Activated gamma-delta T cell (primary cell): Measurements from ENCODE around the gene SFRP5.

Experiments
- DNase-seq: peaks from one replicate; lab custom pipeline; 2025; lab: John Stamatoyannopoulos, UW
- total RNA-seq, 2 donors: gene quantifications; one replicate each; lab custom pipeline; 2026; lab: John Stamatoyannopoulos, UW

Gene SFRP5, protein sequence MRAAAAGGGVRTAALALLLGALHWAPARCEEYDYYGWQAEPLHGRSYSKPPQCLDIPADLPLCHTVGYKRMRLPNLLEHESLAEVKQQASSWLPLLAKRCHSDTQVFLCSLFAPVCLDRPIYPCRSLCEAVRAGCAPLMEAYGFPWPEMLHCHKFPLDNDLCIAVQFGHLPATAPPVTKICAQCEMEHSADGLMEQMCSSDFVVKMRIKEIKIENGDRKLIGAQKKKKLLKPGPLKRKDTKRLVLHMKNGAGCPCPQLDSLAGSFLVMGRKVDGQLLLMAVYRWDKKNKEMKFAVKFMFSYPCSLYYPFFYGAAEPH
- total RNA-seq, result 0.04 to 0.05 reads per million in 2 donors

DNA sequence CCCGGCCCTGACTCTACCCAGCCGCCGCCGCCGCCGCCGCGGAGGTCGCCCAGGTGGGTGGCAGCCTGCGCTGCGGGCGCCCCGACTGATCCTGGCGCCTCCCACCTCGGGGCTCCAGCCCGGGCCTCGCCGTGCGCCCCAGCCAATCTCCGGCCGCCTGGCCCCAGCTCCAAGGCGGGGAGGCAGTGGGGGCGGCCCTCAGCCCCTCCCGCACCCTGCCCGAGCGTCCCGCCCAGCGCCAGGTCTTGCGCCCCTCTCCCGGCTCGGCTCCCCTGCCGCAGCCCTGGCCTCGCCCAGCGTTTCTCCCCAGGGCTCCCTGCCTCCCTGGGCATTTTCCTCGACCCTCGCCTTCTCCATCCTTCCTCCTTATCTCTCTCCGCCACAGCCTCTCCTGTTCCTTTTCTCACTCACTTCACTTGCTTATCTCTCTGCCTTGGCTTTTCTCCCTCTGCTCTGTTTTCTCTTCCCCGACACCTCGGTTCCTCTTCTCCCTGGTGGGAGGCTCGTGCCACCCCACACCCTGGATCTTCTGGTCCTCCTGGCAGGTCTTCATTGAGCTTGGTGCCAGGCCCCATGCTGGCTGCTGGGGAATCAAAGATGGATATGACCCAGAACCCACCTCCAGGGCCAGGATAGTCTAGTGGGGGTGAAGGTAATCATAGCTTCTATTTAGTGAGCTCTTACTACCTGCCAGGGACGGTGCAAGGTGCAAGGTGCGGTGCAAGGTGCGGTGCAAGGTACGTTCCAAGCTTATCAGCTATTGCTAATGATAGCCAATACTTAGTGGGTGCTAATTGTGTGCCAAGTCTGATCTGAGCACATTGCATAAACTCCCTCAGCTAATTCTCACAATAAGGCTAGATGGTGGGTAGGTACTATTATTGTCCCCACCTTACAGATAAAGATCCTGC lies at the start of gene SFRP5:
SFRP5 (minus strand) TSS at position 87 of the 911 bp plus-strand sequence. CDS start 166 bp downstream, outside the sequence.
- DNase-seq, result no peak

DNA sequence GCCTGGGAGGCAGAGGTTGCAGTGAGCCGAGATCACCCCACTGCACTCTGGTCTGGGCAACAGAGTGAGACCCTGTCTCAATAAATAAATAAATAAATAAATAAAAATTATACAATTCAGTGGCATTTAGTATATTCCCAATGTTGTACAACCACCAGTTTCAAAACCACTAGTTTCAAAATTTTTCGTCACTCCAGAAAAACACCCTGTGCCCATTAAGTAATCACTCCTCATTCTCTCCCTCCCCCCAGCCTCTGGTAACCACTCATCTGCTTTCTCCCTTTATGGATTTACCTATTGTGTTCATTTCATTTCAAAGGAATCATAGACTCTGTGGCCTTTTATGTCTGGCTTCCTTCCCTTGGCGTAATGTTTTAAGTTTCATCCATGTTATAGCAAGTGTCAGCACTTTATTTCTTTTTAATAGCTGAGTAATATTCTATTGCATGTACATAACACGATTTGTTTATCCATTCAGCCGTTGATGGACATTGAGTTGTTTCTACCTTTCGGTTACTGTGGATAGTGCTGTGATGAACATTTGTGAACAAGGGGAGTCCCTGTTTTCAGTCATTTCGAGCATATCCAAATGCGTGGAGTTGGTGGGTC lies 48.4 kb upstream of the SFRP5 start:
- no peak for DNase-seq

DNA sequence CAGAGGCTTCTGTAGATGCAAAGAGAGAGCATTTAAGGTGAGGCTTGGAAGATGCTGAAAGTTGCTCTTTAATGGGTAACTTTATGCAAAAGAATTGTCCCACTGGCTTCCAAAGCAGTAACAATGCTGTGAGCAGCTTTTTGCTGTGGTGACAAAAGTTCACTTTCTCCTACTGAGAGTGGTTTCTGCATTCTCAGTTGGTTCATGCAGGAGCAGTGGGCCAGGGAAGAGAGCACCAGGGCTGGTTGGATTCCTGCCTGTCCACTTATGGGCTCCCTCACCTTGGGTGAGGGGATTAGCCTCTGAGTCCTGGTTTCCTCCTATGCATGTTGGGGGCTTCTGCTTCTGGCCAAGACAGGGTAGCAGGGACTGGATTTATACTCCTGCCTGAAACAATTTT lies 46.8 kb upstream of the SFRP5 start:
- DNase-seq, result no peak

GRCh38 chr10:97816609-97817008 lies 44.8 kb upstream of the SFRP5 start:
- DNase-seq, result no peak

DNA sequence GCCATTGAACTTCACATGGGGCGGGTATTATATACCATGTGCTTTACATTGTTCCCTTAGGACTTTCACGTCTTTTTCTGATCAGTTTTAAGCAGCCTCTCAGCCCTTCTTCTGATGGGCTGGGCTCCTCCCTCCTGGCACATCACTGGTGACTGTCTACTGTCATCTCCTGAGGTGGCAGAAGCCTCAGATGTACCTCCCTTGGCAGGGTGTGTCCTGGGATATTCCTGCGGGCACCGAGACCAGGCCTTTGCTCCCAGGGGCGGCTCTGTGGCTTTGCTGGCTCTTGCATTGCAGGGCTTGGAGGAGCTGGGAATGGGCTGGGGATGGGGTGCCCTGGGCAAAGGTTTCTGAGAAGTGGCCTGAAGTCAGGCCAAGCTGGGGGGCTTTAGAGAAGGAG lies 43.2 kb upstream of the SFRP5 start:
- no peak for DNase-seq

GRCh38 chr10:97813311-97813710 lies 41.5 kb upstream of the SFRP5 start:
- no peak for DNase-seq

GRCh38 chr10:97812696-97813095 lies 40.9 kb upstream of the SFRP5 start:
- no peak for DNase-seq

GRCh38 chr10:97811958-97812357 lies 40.2 kb upstream of the SFRP5 start:
- DNase-seq, result no peak

DNA sequence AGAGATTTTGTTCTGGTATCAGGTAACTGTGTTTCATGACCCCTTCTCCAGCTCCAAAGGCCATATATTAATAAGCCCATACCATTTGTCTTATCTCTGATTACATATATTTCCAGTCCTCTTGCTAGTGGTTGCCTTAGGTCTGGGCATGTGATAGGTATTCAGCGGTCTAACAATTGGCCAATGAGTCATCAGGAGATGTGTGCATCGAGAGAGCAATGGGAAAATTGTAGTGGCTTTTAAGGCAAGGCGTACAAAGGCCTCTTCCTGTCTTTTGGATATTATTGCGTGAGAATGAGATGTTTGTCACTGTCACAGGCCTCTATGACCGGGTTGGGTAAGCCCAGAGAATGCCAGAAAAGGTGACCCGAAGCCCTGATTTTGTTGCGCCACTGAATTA lies 38.6 kb upstream of the SFRP5 start:
- no peak for DNase-seq

DNA sequence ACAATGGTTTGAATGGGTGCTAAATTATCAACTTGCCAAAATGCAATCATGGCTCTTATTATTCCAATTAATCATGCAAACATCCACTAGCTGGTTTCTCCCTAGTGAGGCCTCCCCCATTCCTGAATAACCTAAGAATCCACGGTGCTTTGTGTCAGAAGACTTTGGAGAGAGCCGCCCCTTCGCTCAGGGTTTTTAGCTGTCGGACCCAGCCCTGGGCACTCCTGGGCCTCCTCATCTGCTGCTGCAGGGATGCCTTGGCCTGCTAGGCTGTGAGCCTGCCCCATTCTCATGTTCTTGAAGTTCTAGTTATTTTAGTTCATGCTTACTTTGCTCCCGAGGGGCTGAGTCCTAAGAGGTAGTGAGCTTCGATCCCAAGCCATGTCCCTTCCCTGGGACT lies 34.1 kb upstream of the SFRP5 start:
- no peak for DNase-seq

- no peak for DNase-seq
Measured at GRCh38 chr10:97805096-97805884, 33.5 kb upstream of the SFRP5 start.

GRCh38 chr10:97801422-97801821 lies 29.6 kb upstream of the SFRP5 start:
- DNase-seq, result no peak

DNA sequence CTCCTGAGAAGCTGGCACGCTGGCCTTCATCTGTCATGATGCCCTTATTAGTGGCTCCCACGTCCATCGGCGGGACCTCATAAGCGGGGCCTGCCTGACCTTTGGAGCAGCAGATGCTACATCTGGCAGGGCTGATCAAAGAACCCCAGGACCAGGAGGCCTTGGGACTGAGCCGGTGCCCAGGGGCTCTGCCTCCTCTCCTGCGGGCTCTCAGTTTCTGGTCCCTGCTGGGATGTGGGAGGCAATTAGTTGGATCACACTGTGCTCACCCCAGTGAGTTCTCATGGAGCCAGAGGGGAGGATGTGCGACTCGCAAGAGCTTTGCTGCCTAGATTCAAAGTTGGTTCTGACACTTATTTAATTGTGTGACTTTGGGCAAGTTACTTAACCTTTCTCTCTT lies 28.7 kb upstream of the SFRP5 start:
- DNase-seq, result no peak

GRCh38 chr10:97798958-97799610 lies 27.3 kb upstream of the SFRP5 start:
- DNase-seq, result no peak

DNA sequence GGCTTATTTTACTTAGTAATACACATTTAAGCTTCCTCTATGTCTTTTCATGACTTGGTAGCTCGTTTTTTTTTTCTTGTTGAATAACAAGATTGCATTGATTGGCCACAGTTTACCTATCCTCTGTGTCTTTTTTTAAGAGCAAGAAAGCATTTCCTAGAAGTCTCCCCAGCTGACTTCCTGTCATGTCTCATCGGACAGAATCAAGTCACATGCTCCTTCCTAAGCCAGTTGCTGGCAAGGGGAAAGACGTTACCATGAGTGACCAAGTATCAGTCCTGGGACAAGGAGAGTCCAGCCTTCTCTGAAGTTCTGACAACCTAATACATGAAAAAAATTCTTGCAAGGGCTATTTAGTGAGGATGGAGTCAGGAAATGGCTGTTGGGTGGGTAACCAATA lies 24.9 kb upstream of the SFRP5 start:
- DNase-seq, result no peak

DNA sequence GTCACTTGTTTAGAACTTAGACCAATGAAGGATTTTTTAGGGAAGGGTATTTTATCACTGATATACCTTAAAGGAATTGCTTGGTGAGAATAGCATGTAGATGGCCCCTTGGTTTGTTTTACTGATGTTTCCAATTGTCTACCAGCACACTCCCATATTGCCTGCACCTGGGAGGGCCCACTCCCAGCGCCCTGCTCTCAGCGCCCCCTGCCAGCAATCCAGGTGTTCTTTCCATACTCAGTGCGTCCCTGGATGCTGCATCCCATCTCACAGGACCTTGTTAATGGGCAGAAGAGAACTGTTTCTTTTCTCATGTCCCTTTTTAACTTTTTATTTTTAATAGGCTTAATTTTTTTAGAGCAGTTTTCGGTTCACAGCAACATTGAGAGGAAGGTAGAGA lies 24.1 kb upstream of the SFRP5 start:
- DNase-seq, result no peak

GRCh38 chr10:97791824-97792721 lies 20.3 kb upstream of the SFRP5 start:
- peak; percentile 15 for DNase-seq

DNA sequence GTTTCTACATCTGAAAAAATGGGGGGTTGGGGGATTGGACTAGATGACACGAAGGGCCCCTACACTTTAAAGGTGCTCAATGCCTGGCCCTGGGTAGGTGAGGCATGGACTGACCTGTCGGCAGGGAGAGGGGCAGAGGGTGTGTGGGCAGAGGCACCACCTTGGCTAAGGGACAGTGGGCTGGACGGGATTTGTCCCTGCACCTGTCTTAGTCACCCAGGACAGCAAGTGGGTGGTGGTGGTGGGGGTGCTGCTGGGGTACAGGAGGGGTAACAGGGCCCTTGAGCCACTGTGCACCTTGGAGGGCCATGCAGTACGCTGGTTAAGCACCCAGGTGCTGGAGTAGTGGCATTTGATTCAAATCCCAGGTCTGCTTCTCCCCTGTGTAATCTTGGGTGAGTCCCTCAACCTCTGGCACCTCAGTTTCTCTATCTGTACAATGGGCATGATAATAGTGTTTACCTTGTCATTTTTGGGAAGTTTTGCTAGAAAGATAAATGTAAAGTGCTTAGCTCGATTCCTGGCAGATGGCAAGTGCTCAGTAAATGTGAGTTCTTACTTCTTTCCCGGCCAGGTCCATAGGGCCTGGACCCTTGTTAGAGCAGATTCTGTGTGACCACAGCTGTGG lies 18.1 kb upstream of the SFRP5 start:
- no peak for DNase-seq

- no peak for DNase-seq
Measured at GRCh38 chr10:97788552-97789442, 17.0 kb upstream of the SFRP5 start.
